ENCODE measurements around the gene EZH1.

EZH1 gene

DNA sequence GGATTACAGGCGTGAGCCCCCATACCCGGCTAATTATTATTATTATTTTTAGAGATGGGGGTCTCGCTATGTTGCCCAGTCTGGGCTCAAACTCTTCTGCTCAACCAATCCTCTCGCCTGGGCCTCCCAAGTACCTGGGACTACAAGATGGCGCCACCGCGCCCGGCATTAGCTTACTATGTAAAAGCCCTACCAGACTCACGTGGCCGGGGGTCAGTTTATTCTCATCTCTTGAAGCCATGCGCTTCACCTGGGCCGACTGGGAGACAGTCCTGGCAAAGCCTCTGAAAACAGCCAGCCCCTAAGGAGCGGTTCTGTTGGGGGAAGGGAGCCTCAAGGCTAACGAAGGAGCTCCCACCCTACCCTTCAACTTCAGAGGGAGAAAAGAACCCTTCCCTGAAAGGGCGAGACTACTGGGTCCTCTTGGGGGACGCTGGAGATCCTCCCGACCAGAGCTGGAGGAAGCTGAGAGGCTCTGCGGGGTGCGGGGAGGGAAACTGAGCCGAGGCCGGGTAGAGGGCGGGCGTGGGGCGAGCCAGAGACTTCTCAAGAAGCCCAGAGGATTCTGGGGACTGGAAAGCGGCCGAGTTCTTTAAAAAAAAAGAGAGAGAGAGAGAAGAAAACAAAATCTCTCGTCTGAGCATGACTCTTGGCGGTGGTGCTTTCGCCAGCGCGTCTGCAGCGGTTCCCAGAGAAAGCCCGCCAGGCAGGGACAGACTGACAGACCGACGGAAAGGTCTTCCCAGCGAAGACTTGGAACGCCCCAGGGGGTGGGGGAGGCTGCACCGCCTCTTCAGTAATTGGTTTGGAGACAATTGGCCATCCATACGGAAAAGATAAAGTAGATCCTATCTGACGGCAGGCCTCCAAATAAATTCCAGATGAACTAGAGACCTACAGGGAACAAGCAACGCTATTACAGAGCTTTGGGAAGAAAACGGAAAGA lies 91.4 kb downstream of the EZH1 start:
- DNase-seq (ENCODE audit: insufficient read length, low spot score), result no peak
- no peak for TF ChIP-seq POLR2A (IDR thresholded peaks at IDR 0.05; ENCODE audit: low read depth, low read length)

DNA sequence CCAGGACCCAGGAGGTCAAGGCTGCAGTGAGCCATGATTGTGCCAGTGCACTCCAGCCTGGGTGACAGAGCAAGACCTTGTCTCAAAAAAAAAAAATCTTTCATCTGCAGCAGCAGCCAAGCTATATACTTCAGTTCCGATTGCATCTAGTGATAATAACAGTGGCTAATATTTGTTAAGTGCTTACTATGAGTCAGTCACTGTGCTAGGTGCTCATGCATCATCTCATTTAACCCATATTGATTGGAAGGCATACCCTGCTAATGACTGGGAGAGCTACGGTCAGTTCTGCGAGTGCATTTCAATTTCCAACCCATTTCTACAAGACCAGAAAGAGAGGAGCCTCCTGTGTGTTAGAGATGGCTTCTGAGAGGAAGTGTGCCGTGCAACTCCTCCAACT lies 93.4 kb downstream of the EZH1 start:
- DNase-seq (ENCODE audit: insufficient read length, low spot score) (no peak), FAIRE-seq (no peak)
- TF ChIP-seq POLR2A (IDR thresholded peaks at IDR 0.05; ENCODE audit: low read depth, low read length), result no peak

More for the DNA sequence above, 91.4 kb downstream of the EZH1 start:
- FAIRE-seq, result no peak

Measured in H54 (cell line).